ENCODE results near the gene TM9SF3.
"Not testable (repeated sequence)": the region's sequence is repeated elsewhere in the genome, so short reads cannot be mapped to it uniquely, and the experiment has no call there.

The TM9SF3 gene

GRCh38 chr10:96565774-96566173, 21.0 kb downstream of the TM9SF3 start:
- no peak for DNase-seq

GRCh38 chr10:96560966-96561887, 25.6 kb downstream of the TM9SF3 start:
- DNase-seq = no peak

GRCh38 chr10:96560489-96560888, 26.3 kb downstream of the TM9SF3 start:
- no peak for DNase-seq

GRCh38 chr10:96556003-96556402, 30.8 kb downstream of the TM9SF3 start:
- DNase-seq = no peak

GRCh38 chr10:96555330-96555729, 31.5 kb downstream of the TM9SF3 start:
- DNase-seq = no peak

GRCh38 chr10:96548589-96548988, 38.2 kb downstream of the TM9SF3 start:
- DNase-seq = peak; percentile 73

- not testable (repeated sequence) for DNase-seq
Observed at GRCh38 chr10:96545558-96545957, 41.3 kb downstream of the TM9SF3 start.

- DNase-seq = no peak
Observed at GRCh38 chr10:96541921-96542320, 44.9 kb downstream of the TM9SF3 start.

GRCh38 chr10:96540240-96540639, 46.6 kb downstream of the TM9SF3 start:
- no peak for DNase-seq

- DNase-seq = no peak
Observed at GRCh38 chr10:96538683-96539082, 48.1 kb downstream of the TM9SF3 start.

- no peak for DNase-seq
Observed at GRCh38 chr10:96536129-96536528, 50.7 kb downstream of the TM9SF3 start.

GRCh38 chr10:96532523-96532922, 54.3 kb downstream of the TM9SF3 start:
- no peak for DNase-seq

- DNase-seq = no peak
Observed at GRCh38 chr10:96529634-96530279, 57.1 kb downstream of the TM9SF3 start.

- no peak for DNase-seq
Observed at GRCh38 chr10:96524741-96525140, 62.1 kb downstream of the TM9SF3 start.

GRCh38 chr10:96517284-96517683, 69.5 kb downstream of the TM9SF3 start:
- DNase-seq = no peak

GRCh38 chr10:96516337-96516736, 70.5 kb downstream of the TM9SF3 start:
- DNase-seq = no peak

GRCh38 chr10:96513698-96514561, 72.9 kb downstream of the TM9SF3 start, which contains the start of gene TLL2:
Gene TLL2 (minus strand): TSS chr10:96513926. CDS start chr10:96513685, 241 bp downstream.
- peak; percentile 59 for DNase-seq

GRCh38 chr10:96513305-96513697, 73.5 kb downstream of the TM9SF3 start:
- no peak for DNase-seq

GRCh38 chr10:96512524-96513304, 74.1 kb downstream of the TM9SF3 start:
- DNase-seq = no peak

GRCh38 chr10:96511044-96511945, 75.5 kb downstream of the TM9SF3 start:
- no peak for DNase-seq

- no peak for DNase-seq
Observed at GRCh38 chr10:96509017-96509641, 77.7 kb downstream of the TM9SF3 start.

Measured in NCI-H1105 (cell line).